Choroid plexus epithelial cell (primary cell): Measurements from ENCODE around the gene GTF3C1.

Experiments
- DNase-seq: peaks from one replicate; pipeline ENCODE4 v3.0.0-alpha.2; 2010; ENCODE audit warnings: low read depth
- H3K4me3 ChIP-seq: 2 replicates; pipeline ENCODE4 v1.5.1; 2011; ENCODE audit warnings: low read depth, mild to moderate bottlenecking, control low read depth, low read length, moderate library complexity
- TF ChIP-seq, protein P1 (sequence below): conservative IDR thresholded peaks from 2 replicates; pipeline ENCODE4 v1.5.1; 2011; ENCODE audit warnings: low read depth, mild to moderate bottlenecking, control low read depth, inconsistent platforms, low read length, moderate library complexity

Gene GTF3C1

DNA sequence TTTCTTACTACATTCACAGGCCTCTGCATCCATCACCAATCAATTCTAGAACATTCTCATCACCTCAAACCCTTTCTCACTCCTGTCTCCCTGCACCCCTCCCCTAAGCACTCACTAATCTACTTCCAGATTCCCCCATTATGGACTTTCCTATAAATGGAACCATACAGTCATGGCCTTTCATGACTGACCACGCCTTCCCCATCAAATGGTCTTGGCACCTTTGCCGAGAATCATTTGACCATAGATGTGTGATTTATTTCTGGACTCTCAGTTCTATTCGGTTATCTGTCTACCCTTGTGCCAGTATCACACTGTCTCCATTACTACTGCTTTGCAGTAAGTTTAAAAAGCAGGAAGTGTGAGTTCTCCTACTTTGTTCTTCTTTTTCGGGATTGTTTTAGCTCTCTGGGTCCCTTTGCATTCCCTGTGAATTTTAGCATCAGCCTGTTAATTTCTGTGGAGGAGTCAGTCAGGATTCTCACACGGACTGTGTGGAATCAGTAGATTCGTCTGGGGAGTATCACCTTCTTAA is 27.5 kb downstream of the GTF3C1 start:
- H3K4me3 ChIP-seq, result no peak overlapping the region
- no peak for DNase-seq
- TF ChIP-seq, protein P1, sequence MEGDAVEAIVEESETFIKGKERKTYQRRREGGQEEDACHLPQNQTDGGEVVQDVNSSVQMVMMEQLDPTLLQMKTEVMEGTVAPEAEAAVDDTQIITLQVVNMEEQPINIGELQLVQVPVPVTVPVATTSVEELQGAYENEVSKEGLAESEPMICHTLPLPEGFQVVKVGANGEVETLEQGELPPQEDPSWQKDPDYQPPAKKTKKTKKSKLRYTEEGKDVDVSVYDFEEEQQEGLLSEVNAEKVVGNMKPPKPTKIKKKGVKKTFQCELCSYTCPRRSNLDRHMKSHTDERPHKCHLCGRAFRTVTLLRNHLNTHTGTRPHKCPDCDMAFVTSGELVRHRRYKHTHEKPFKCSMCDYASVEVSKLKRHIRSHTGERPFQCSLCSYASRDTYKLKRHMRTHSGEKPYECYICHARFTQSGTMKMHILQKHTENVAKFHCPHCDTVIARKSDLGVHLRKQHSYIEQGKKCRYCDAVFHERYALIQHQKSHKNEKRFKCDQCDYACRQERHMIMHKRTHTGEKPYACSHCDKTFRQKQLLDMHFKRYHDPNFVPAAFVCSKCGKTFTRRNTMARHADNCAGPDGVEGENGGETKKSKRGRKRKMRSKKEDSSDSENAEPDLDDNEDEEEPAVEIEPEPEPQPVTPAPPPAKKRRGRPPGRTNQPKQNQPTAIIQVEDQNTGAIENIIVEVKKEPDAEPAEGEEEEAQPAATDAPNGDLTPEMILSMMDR, result no peak

DNA sequence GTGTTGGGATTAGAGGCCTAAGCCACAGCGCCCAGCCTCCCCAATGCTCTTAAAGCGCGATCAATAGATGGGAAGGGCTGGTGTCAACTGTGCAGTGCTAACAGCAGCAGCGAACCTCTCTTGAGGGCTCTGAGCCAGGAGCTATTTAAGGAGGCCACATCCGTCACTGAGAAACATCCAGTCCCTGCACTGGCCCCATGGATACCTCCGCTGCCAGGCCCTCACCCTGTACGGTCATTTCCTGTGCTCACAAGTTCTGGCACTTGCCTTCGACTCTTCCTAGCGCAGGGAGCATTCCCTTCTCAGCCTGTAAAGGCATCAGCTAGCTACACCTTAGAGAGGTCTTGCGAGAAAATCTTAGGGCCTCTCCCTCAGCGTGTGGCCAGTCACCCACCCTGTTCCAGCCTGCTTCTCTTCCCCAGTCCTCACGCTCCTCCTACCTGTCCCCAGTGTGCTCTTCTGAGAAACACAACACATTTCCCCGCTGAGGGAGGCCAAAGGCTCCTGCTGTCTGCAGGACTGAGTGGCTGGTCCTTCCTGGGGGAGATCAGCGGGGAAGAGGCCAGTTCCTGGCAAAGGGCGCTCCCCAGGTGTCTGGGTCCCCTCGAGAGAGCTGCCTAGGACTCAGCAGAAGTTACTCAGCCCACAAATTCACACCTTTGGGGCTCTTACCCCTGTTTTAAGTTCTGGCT is 28.6 kb downstream of the GTF3C1 start:
- no peak overlapping the region for H3K4me3 ChIP-seq
- DNase-seq, result peak; percentile 62
- TF ChIP-seq, protein P1, result no peak

DNA sequence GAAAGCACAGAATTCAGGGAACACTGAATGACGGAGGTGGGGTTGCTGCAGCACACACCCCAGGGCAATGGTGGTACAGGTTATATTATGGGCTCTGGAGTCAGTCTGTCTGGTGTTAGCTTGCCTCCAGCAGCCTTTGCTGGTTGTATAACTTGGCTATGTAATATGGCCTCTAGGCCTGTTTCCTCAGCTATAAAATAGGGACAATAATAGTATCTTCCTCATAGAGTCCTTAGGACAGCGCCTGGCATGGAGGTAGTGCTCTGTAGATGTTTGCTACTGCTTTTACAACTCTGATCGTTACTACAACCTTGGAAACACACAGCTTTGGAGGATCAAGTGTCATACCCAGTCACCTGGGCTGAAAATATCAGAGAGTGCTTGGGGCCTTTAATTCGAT is 31.5 kb downstream of the GTF3C1 start:
- DNase-seq, result no peak
- TF ChIP-seq, protein P1, result no peak
- no peak overlapping the region for H3K4me3 ChIP-seq

DNA sequence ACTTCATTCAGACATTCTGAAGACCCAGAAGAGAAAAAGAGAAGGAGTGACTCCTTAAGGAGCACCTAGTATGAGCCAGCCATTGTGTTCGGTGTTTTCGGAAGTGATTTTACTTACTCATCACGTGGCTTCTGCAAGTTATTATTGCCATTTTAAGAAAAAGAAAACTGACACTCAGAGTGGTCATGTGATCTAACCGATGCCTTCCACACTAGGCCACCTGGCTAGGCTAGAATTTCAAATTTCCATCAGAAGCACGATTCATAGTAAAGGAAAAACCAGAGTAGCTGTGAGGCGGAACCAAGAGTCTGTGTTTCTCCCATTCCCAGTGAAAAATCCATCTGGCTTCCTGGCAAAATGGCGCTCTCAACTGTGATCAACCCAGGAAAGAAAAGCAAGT is 32.0 kb downstream of the GTF3C1 start:
- TF ChIP-seq, protein P1, result no peak
- DNase-seq, result no peak
- H3K4me3 ChIP-seq, result no peak overlapping the region

DNA sequence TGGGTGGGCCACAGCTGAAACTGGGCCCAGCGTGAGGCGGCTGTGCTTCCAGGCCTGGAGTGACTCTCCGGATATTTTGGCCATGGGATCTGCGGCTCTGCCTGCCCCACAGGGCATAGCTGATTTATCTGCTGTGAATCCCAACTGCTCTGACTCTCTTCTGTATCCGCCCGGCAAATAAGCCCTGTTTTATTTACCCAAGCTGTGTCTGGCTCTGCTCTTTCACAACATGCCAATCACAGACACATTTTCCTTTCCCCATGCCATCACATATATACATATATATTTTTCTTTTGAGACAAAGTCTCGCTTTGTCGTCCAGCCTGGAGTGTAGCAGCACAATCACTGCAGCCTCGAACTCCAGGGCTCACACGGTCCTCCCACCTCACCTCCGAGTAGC is 33.3 kb downstream of the GTF3C1 start:
- TF ChIP-seq, protein P1, result no peak
- H3K4me3 ChIP-seq, result no peak overlapping the region
- no peak for DNase-seq

DNA sequence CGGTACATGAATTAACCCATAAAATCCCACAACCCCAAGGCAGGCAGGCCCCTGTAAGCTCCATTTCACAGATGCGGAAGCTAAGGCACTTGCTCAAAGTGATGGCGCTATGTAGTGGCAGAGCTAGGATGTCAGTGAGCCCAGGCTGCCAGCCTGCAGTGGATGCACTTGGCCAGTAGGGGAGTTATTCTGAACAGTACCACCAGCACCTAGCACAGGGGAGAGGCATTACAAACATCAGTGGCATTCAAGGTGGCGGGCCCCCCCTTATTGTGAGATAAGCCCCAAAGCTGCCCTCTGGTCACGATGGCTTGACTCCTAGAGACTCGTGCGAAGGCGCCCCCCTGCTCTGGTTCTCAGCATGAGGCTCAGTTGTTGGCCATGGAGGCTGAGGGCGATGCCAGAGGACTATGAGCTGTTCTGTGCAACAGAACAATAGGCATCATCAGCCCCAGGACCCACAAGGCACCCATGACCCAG is 33.8 kb downstream of the GTF3C1 start:
- peak; percentile 44 for DNase-seq
- no peak overlapping the region for H3K4me3 ChIP-seq
- TF ChIP-seq, protein P1, result peak; percentile 77

DNA sequence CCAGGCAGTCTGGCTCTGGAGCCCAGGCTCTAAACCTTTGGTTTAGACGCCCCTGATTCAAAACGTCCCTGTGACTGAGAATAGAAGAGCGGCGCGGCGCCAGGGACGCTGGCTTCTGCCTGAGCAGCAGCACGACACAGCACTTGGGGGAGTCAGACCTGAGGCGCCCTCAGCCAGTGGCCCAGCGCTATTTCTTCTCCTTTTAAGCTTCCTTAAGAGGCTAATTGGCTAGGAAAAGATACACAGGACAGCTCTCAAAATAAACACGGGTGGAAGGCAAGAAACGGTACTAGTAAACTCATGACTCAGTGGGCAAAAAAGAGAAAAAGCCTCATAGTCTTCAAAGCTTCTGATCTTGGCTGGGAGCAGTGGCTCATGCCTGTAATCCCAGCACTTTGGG is 34.9 kb downstream of the GTF3C1 start:
- TF ChIP-seq, protein P1, result no peak
- H3K4me3 ChIP-seq, result no peak overlapping the region
- no peak for DNase-seq
